ENCODE results near the gene OGFOD3.
"Not testable (repeated sequence)": the region's sequence is repeated elsewhere in the genome, so short reads cannot be mapped to it uniquely, and the experiment has no call there.

OGFOD3 gene

DNA sequence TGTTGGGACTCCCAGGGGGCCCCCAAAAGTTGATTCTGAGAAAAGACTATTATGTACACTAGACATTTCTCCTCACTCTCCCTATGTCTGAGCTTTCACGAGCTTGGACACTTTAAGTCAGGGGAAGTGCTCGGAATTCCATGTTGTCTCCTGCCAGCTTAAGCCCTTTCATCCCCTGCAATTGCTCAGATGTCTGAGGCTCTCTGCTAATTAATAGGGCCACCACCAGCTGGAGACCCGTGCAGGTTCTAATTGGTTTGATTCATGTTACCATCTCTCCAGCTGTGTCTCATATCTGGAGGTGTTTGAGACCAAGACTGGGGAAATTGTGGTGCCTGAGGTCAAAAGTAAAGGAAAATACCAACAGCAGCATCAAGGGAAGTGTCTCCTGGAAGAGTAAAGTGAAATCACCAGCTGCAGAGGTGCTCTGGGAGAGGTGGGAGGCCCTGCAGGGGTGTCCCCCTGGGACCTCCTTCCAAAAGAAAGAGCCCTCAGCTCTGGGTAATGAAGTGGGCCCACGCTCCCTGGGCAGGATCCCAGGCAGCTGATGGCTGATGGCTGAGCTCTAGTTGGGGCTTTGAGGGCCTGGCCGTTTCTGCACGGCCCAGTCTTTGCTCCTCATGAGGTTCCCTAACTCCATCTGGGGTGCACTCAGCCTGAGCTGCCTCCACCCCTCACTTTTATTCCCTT lies 52.6 kb downstream of the OGFOD3 start:
- no peak overlapping the region for H3K4me2 ChIP-seq (ENCODE audit: insufficient read depth, low read length)
- H3K4me1 ChIP-seq (ENCODE audit: insufficient read depth, low read length): peaks cover 48% of the 10 kb centered on the region
- peaks cover 19% of the 10 kb centered on the region for H3K79me2 ChIP-seq (ENCODE audit: insufficient read depth, low read length)
- H3K4me3 ChIP-seq (ENCODE audit: low read depth in 1 of 2, low read length in 2 of 2): no peak overlapping the region
- no peak overlapping the region for H3K27ac ChIP-seq (ENCODE audit: low read length)
- H2AFZ ChIP-seq (ENCODE audit: low read depth, low read length): no peak overlapping the region
- no peaks in the 10 kb centered on the region for H3K27me3 ChIP-seq (ENCODE audit: insufficient read depth, low read length, poor library complexity)
- DNase-seq (peak; percentile 32), ATAC-seq (ENCODE audit: insufficient read depth, low read depth) (no peak)
- no peaks in the 10 kb centered on the region for H3K9me3 ChIP-seq (ENCODE audit: insufficient read depth, low read length, severe bottlenecking)
- no peak overlapping the region for H3K9ac ChIP-seq (ENCODE audit: low read depth, low read length)
- H3K36me3 ChIP-seq (ENCODE audit: insufficient read depth, low read length): peaks cover 22% of the 10 kb centered on the region
- TF ChIP-seq EZH2 (IDR thresholded peaks at IDR 0.05; ENCODE audit: borderline replicate concordance, low read depth, low read length, severe bottlenecking): no peak
- TF ChIP-seq, protein P1, sequence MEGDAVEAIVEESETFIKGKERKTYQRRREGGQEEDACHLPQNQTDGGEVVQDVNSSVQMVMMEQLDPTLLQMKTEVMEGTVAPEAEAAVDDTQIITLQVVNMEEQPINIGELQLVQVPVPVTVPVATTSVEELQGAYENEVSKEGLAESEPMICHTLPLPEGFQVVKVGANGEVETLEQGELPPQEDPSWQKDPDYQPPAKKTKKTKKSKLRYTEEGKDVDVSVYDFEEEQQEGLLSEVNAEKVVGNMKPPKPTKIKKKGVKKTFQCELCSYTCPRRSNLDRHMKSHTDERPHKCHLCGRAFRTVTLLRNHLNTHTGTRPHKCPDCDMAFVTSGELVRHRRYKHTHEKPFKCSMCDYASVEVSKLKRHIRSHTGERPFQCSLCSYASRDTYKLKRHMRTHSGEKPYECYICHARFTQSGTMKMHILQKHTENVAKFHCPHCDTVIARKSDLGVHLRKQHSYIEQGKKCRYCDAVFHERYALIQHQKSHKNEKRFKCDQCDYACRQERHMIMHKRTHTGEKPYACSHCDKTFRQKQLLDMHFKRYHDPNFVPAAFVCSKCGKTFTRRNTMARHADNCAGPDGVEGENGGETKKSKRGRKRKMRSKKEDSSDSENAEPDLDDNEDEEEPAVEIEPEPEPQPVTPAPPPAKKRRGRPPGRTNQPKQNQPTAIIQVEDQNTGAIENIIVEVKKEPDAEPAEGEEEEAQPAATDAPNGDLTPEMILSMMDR (IDR thresholded peaks at IDR 0.05; ENCODE audit: borderline replicate concordance, extremely low read depth, low read length, poor library complexity, severe bottlenecking): no peak
- H4K20me1 ChIP-seq (ENCODE audit: insufficient read depth, low read length): peaks cover 20% of the 10 kb centered on the region

DNA sequence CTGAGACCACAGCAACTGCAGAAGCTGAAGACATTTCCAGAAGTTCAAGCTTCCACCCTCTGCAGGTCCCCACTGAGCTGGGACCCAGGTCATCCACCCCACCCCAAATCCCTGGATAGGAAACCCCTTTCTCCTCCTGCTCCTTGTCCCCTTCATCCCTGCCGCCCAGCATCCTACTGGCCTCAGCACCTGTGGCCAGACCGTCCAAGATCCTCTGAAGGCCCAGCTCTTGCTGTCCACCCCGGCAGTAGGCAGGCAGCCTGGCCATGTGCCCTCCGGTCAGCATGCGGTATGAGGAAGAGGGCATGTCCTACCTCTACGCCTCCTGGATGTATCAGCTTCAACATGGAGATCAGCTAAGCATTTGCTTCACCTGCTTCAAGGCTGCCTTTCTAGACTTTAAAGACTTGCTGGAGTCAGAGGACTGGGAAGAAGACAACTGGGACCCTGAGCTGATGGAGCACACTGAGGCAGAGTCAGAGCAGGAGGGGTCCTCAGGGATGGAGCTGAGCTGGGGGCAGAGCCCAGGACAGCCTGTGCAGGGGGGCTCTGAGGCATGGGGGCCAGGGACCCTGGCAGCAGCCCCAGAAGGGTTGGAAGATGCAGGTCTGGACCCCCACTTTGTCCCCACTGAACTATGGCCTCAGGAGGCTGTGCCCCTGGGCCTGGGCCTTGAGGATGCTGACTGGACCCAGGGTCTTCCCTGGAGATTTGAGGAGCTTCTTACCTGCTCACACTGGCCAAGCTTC lies 56.3 kb downstream of the OGFOD3 start:
- no peaks in the 10 kb centered on the region for H3K9me3 ChIP-seq (ENCODE audit: insufficient read depth, low read length, severe bottlenecking)
- peaks cover 22% of the 10 kb centered on the region for H3K36me3 ChIP-seq (ENCODE audit: insufficient read depth, low read length)
- peaks cover 20% of the 10 kb centered on the region for H4K20me1 ChIP-seq (ENCODE audit: insufficient read depth, low read length)
- H3K4me2 ChIP-seq (ENCODE audit: insufficient read depth, low read length): peak overlapping the region; percentile 31
- peak overlapping the region; percentile 19 for H3K27ac ChIP-seq (ENCODE audit: low read length)
- peaks cover 26% of the 10 kb centered on the region for H3K79me2 ChIP-seq (ENCODE audit: insufficient read depth, low read length)
- H3K27me3 ChIP-seq (ENCODE audit: insufficient read depth, low read length, poor library complexity): no peaks in the 10 kb centered on the region
- H3K9ac ChIP-seq (ENCODE audit: low read depth, low read length): peak overlapping the region; percentile 18; the same call in 1 of the 2 replicates
- DNase-seq (no peak), ATAC-seq (ENCODE audit: insufficient read depth, low read depth) (no peak)
- H3K4me3 ChIP-seq (ENCODE audit: low read depth in 1 of 2, low read length in 2 of 2): peak overlapping the region in 1 of 2 experiments; percentile 31; a peak in 2 of 4 replicates
- no peak overlapping the region for H2AFZ ChIP-seq (ENCODE audit: low read depth, low read length)
- TF ChIP-seq, protein P1 (IDR thresholded peaks at IDR 0.05; ENCODE audit: borderline replicate concordance, extremely low read depth, low read length, poor library complexity, severe bottlenecking): no peak
- TF ChIP-seq EZH2 (IDR thresholded peaks at IDR 0.05; ENCODE audit: borderline replicate concordance, low read depth, low read length, severe bottlenecking): no peak
- peaks cover 62% of the 10 kb centered on the region for H3K4me1 ChIP-seq (ENCODE audit: insufficient read depth, low read length)

DNA sequence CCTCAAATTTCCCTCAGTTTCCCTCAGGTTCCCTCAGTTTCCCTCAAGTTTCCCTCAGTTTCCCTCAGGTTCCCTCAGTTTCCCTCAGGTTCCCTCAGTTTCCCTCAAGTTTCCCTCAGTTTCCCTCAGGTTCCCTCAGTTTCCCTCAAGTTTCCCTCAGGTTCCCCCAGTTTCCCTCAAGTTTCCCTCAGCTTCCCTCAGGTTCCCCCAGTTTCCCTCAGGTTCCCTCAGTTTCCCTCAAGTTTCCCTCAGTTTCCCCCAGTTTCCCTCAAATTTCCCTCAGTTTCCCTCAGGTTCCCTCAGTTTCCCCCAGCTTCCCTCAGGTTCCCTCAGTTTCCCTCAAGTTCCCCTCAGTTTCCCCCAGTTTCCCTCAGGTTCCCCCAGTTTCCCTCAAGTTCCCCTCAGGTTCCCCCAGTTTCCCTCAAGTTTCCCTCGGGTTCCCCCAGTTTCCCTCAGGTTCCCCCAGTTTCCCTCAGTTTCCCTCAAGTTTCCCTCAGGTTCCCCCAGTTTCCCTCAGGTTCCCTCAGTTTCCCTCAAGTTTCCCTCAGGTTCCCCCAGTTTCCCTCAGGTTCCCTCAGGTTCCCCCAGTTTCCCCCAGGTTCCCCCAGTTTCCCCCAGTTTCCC lies 58.8 kb downstream of the OGFOD3 start:
- H3K4me2 ChIP-seq (ENCODE audit: insufficient read depth, low read length): peak overlapping the region; percentile 63
- DNase-seq; ATAC-seq (ENCODE audit: insufficient read depth, low read depth); H3K9me3 ChIP-seq (ENCODE audit: insufficient read depth, low read length, severe bottlenecking); H3K27me3 ChIP-seq (ENCODE audit: insufficient read depth, low read length, poor library complexity): not testable (repeated sequence)
- H3K4me1 ChIP-seq (ENCODE audit: insufficient read depth, low read length): peaks cover 53% of the 10 kb centered on the region
- H3K79me2 ChIP-seq (ENCODE audit: insufficient read depth, low read length): peaks cover 26% of the 10 kb centered on the region
- peaks cover 22% of the 10 kb centered on the region for H3K36me3 ChIP-seq (ENCODE audit: insufficient read depth, low read length)
- peak overlapping the region; percentile 78 for H3K27ac ChIP-seq (ENCODE audit: low read length)
- H3K4me3 ChIP-seq (ENCODE audit: low read depth in 1 of 2, low read length in 2 of 2): peak overlapping the region; percentile 2 to 56; a peak in 3 of 4 replicates
- peaks cover 20% of the 10 kb centered on the region for H4K20me1 ChIP-seq (ENCODE audit: insufficient read depth, low read length)
- H2AFZ ChIP-seq (ENCODE audit: low read depth, low read length): peak overlapping the region; percentile 3; the same call in 1 of the 2 replicates
- peak overlapping the region; percentile 55 for H3K9ac ChIP-seq (ENCODE audit: low read depth, low read length)
